H1 (cell line): ENCODE results near the gene STAC. TPM values are rescaled to one million over a fixed set of nuclear protein-coding genes. Genes with fewer than 3 reads are reported as not detected.
A peak's percentile ranks its signal among the peaks of the same experiment; 100 is the strongest.

ENCODE experiments used
- CTCF ChIA-PET: fragments of 300-600 bp; sonication (Branson Sonifier 250); formaldehyde crosslinking; loops from one replicate; lab custom pipeline; 2021; ENCODE audit not compliant: partially characterized antibody; lab: Charles Lee
- POLR2A ChIA-PET: fragments of 300-600 bp; sonication (Branson Sonifier 250); formaldehyde crosslinking; loops from one replicate; lab custom pipeline; 2021; ENCODE audit warnings: inconsistent platforms; ENCODE audit not compliant: partially characterized antibody; lab: Charles Lee
- DNase-seq, 2 experiments: peaks; one replicate each; pipeline versions ENCODE4 v3.0.0 to v3.0.0-alpha.2; 2010 to 2022; ENCODE audit warnings: low spot score in 2 of 2, low read depth in 1 of 2, mixed read lengths in 1 of 2
- FAIRE-seq: peaks from 2 replicates; lab custom pipeline; 2011; peaks lifted over from hg19 to GRCh38; lab: Jason Lieb, UNC
- H2AFZ ChIP-seq: 2 replicates; pipeline ENCODE4 v1.8.1; 2012; ENCODE audit warnings: low read length, inconsistent platforms
- H2AK5ac ChIP-seq: 2 replicates; pipeline ENCODE4 v1.6.1; 2013; ENCODE audit warnings: low read depth, low read length
- H2BK120ac ChIP-seq: replicated peaks from 2 replicates; pipeline ENCODE3; 2013; ENCODE audit warnings: low read depth, low read length, inconsistent platforms
- H2BK12ac ChIP-seq: 2 replicates; pipeline ENCODE4 v1.6.1; 2013; ENCODE audit warnings: low read depth, low read length
- H2BK15ac ChIP-seq: 2 replicates; pipeline ENCODE4 v1.6.1; 2013; ENCODE audit warnings: low read length
- H2BK20ac ChIP-seq: 2 replicates; pipeline ENCODE4 v1.6.1; 2013; ENCODE audit warnings: low read length
- H2BK5ac ChIP-seq: 2 replicates; pipeline ENCODE4 v1.6.1; 2013; ENCODE audit warnings: low read depth, low read length
- H3K14ac ChIP-seq: 2 replicates; pipeline ENCODE4 v1.6.1; 2013; ENCODE audit warnings: inconsistent platforms; ENCODE audit not compliant: insufficient read length
- H3K18ac ChIP-seq: 2 replicates; pipeline ENCODE4 v1.6.1; 2013; ENCODE audit warnings: low read length; ENCODE audit errors: extremely low read depth
- H3K23ac ChIP-seq: 2 replicates; pipeline ENCODE4 v1.6.1; 2013; ENCODE audit warnings: inconsistent platforms; ENCODE audit not compliant: insufficient read length
- H3K23me2 ChIP-seq: 2 replicates; pipeline ENCODE4 v1.6.1; 2013; ENCODE audit warnings: low read depth, low read length
- H3K27ac ChIP-seq: 2 replicates; pipeline ENCODE4 v1.6.1; 2011; ENCODE audit warnings: low read depth, low read length, inconsistent platforms
- H3K27me3 ChIP-seq, 4 experiments: replicated peaks in 1 of 4; 1 replicate in 1 of 4; 2 replicates in 3 of 4; pipeline versions ENCODE4 v1.6.1 to v1.8.1; 2011 to 2013; ENCODE audit warnings: low read length in 3 of 4, mild to moderate bottlenecking in 3 of 4, inconsistent platforms in 2 of 4, mixed read lengths in 2 of 4, moderate library complexity in 1 of 4; ENCODE audit not compliant: control insufficient read depth in 3 of 4, insufficient read depth in 3 of 4; ENCODE audit errors: extremely low read depth in 1 of 4
- H3K36me3 ChIP-seq, 4 experiments: 2 replicates each; pipeline versions ENCODE4 v1.6.1 to v1.8.1; 2011 to 2013; ENCODE audit warnings: mild to moderate bottlenecking in 4 of 4, low read length in 3 of 4, moderate library complexity in 2 of 4, control low read depth in 1 of 4, inconsistent platforms in 1 of 4; ENCODE audit not compliant: insufficient read depth in 4 of 4, control insufficient read depth in 2 of 4
- H3K4ac ChIP-seq: replicated peaks from 2 replicates; pipeline ENCODE3; 2013; ENCODE audit warnings: low read length, low read depth, mixed read lengths, inconsistent platforms; ENCODE audit not compliant: insufficient read length
- H3K4me1 ChIP-seq, 4 experiments: replicated peaks in 1 of 4; 1 replicate in 1 of 4; 2 replicates in 3 of 4; pipeline versions ENCODE4 v1.6.1 to v1.8.1; 2011 to 2013; ENCODE audit warnings: low read length in 3 of 4, inconsistent platforms in 2 of 4, mixed read lengths in 1 of 4; ENCODE audit not compliant: insufficient read depth in 4 of 4, control insufficient read depth in 3 of 4
- H3K4me2 ChIP-seq, 2 experiments: 2 replicates each; pipeline versions ENCODE4 v1.6.1 to v1.8.1; 2011 to 2013; ENCODE audit warnings: low read depth in 2 of 2, low read length in 2 of 2, control low read depth in 1 of 2, inconsistent platforms in 1 of 2, mild to moderate bottlenecking in 1 of 2; ENCODE audit not compliant: insufficient read depth in 1 of 2
- H3K4me3 ChIP-seq, 4 experiments: fragments of 200-600, 300-600 bp in 1 of 4; sonication (generic), shearing (Covaris generic), sonication (Bioruptor Twin) in 1 of 4; 2 replicates each; pipeline versions ENCODE4 v1.5.1 to v1.8.1; 2011 to 2016; ENCODE audit warnings: low read length in 4 of 4, low read depth in 3 of 4, control low read depth in 2 of 4, inconsistent platforms in 2 of 4, mild to moderate bottlenecking in 2 of 4, mixed read lengths in 1 of 4, moderate library complexity in 1 of 4; ENCODE audit not compliant: insufficient read depth in 2 of 4; ENCODE audit errors: extremely low read depth in 1 of 4
- H3K56ac ChIP-seq: replicated peaks from 2 replicates; pipeline ENCODE3; 2013; ENCODE audit warnings: low read depth, mild to moderate bottlenecking, mixed read lengths, low read length, inconsistent platforms; ENCODE audit not compliant: insufficient read length
- H3K79me1 ChIP-seq: 2 replicates; pipeline ENCODE4 v1.6.1; 2013; ENCODE audit warnings: low read depth, low read length, control low read depth
- H3K79me2 ChIP-seq, 2 experiments: 2 replicates each; pipeline versions ENCODE4 v1.6.1 to v1.8.1; 2012 to 2013; ENCODE audit warnings: low read length in 2 of 2, mild to moderate bottlenecking in 2 of 2, inconsistent platforms in 1 of 2; ENCODE audit not compliant: insufficient read depth in 2 of 2, control insufficient read depth in 1 of 2
- H3K9ac ChIP-seq, 4 experiments: replicated peaks in 1 of 4; 1 replicate in 1 of 4; 2 replicates in 3 of 4; pipeline versions ENCODE4 v1.6.1 to v1.8.1; 2011 to 2013; ENCODE audit warnings: low read depth in 3 of 4, low read length in 3 of 4, control low read depth in 2 of 4, mild to moderate bottlenecking in 2 of 4, moderate library complexity in 2 of 4, inconsistent platforms in 1 of 4; ENCODE audit errors: extremely low read depth in 1 of 4
- H3K9me3 ChIP-seq, 2 experiments: 2 replicates each; pipeline versions ENCODE4 v1.6.1 to v1.8.1; 2012 to 2013; ENCODE audit warnings: mild to moderate bottlenecking in 2 of 2, moderate library complexity in 2 of 2, control low read depth in 1 of 2, inconsistent platforms in 1 of 2, low read depth in 1 of 2, low read length in 1 of 2, mixed read lengths in 1 of 2; ENCODE audit not compliant: insufficient read depth in 2 of 2
- H4K20me1 ChIP-seq, 2 experiments: replicated peaks in 1 of 2; 2 replicates each; pipeline versions ENCODE3 to v1.8.1; 2011 to 2013; ENCODE audit warnings: inconsistent platforms in 2 of 2, low read length in 2 of 2, mild to moderate bottlenecking in 1 of 2; ENCODE audit not compliant: insufficient read depth in 2 of 2, control insufficient read depth in 1 of 2
- H4K5ac ChIP-seq: 2 replicates; pipeline ENCODE4 v1.6.1; 2013; ENCODE audit warnings: low read length, low read depth, mixed read lengths, inconsistent platforms; ENCODE audit not compliant: insufficient read length
- H4K8ac ChIP-seq: 2 replicates; pipeline ENCODE4 v1.8.0; 2013; ENCODE audit warnings: mild to moderate bottlenecking, moderate library complexity, low read length, inconsistent platforms; ENCODE audit not compliant: insufficient read depth; ENCODE audit errors: extremely low read depth
- H4K91ac ChIP-seq: replicated peaks from 2 replicates; pipeline ENCODE3; 2013; ENCODE audit warnings: low read length, mixed read lengths, inconsistent platforms; ENCODE audit not compliant: insufficient read length
- CBX8 ChIP-seq: fragments of 300-800, 300-1000 bp; sonication (generic); IDR thresholded peaks from 2 replicates; pipeline ENCODE4 v1.7.1; 2016; ENCODE audit warnings: low read depth, low read length, borderline replicate concordance
- EZH2 ChIP-seq: fragments of 200-600 bp; sonication (generic); IDR thresholded peaks from 2 replicates; pipeline ENCODE4 v1.7.1; 2012; ENCODE audit warnings: low read depth, mild to moderate bottlenecking, moderate library complexity, low read length, inconsistent platforms; ENCODE audit not compliant: severe bottlenecking
- FOSL1 ChIP-seq: IDR thresholded peaks from 2 replicates; pipeline ENCODE4 v1.6.1; 2011; ENCODE audit warnings: mild to moderate bottlenecking, low read depth, low read length, moderate library complexity; ENCODE audit not compliant: insufficient read depth
- RBBP5 ChIP-seq: IDR thresholded peaks from 2 replicates; pipeline ENCODE4 v1.7.1; 2012; ENCODE audit warnings: low read depth, mild to moderate bottlenecking, inconsistent platforms, low read length, moderate library complexity, borderline replicate concordance
- SIX5 ChIP-seq: IDR thresholded peaks from 2 replicates; pipeline ENCODE4 v1.6.1; 2011; ENCODE audit warnings: mild to moderate bottlenecking, low read depth, low read length
- SP2 ChIP-seq: IDR thresholded peaks from 2 replicates; pipeline ENCODE4 v1.6.1; 2012; ENCODE audit warnings: mild to moderate bottlenecking, low read length, inconsistent platforms
- TEAD4 ChIP-seq: IDR thresholded peaks from 2 replicates; pipeline ENCODE4 v1.6.1; 2012; ENCODE audit warnings: low read depth, low read length, inconsistent platforms, mixed read lengths
- USF2 ChIP-seq: IDR thresholded peaks from 2 replicates; pipeline ENCODE4 v1.6.1; 2011; ENCODE audit warnings: low read length, improper control_type of control experiment
- WGBS, 2 experiments: shearing (Covaris generic) in 1 of 2; methylation state at CpG; one replicate each; pipeline versions ENCODE4 v1.1.6 to v1.1.7; 2013 to 2015; ENCODE audit warnings: low lambda C conversion rate in 2 of 2, mixed read lengths in 2 of 2, inconsistent platforms in 1 of 2, low coverage in 1 of 2, missing lambda C conversion rate in 1 of 2; ENCODE audit not compliant: insufficient replicate concordance in 2 of 2, insufficient coverage in 1 of 2, insufficient read length in 1 of 2; ENCODE audit errors: extremely low coverage in 1 of 2, missing lambda C conversion rate in 1 of 2; 5-methylcytosine and 5-hydroxymethylcytosine counted together
- polyA plus RNA-seq, 7 experiments: library from polyadenylated mRNA; depleted of rRNA in 3 of 7; stranded (reverse) in 5 of 7; unstranded in 2 of 7; fragments of >200 nt in 5 of 7; fragments of 200-250 nt in 2 of 7; gene quantifications; 1 replicate in 5 of 7; 2 replicates in 1 of 7; 4 replicates in 1 of 7; pipeline versions ENCODE4 v1.2.1 to v1.2.3, GENCODE V29; 2011 to 2013; ENCODE audit warnings: missing spikeins in 2 of 7, mixed read lengths in 2 of 7
- total RNA-seq: library from RNA; stranded (reverse); fragmentation: NEBNext Ultra II Directional; extraction: Animal tissue kit (Norgen Biotek cat#: 25700); gene quantifications from 2 replicates; pipeline ENCODE4 v1.2.1, GENCODE V29; 2021

The STAC gene
- total and polyA plus RNA-seq, 2 of the 8 experiments (the other 6 are each of a cell fraction or from before 2014, with no cell fraction given) = 8.0 to 18.1 TPM

- H4K8ac ChIP-seq = no peak overlapping the region
- no peak for DNase-seq
- H2BK12ac ChIP-seq = no peak overlapping the region
- H3K27me3 ChIP-seq = no peaks in the 10 kb centered on the region
- no peak overlapping the region for H3K4me3 ChIP-seq
- no peak overlapping the region for H3K4me2 ChIP-seq
- no peak overlapping the region for H3K23ac ChIP-seq
- peak overlapping the region in 1 of 4 experiments; percentile 43; a peak in 1 of 7 replicates for H3K9ac ChIP-seq
- no peak overlapping the region for H2AK5ac ChIP-seq
- no peak overlapping the region for H2BK20ac ChIP-seq
- no peak overlapping the region for H4K91ac ChIP-seq
- H2BK120ac ChIP-seq = no peak overlapping the region
- H2BK15ac ChIP-seq = no peak overlapping the region
- H3K18ac ChIP-seq = no peak overlapping the region
- no peak overlapping the region for H3K4ac ChIP-seq
- no peaks in the 10 kb centered on the region for H3K36me3 ChIP-seq
- FAIRE-seq = no peak
- TF ChIP-seq FOSL1 (no peak), USF2 (no peak), CBX8 (no peak), TEAD4 (no peak), SIX5 (no peak), SP2 (no peak), RBBP5 (no peak), EZH2 (no peak)
- POLR2A ChIA-PET = interaction anchor here (1.1 kb wide), 1 partner anchor 13 kb away, joined by 3 read pairs; no protein-coding TSS in a partner anchor
- no peaks in the 10 kb centered on the region for H4K20me1 ChIP-seq
- CTCF ChIA-PET = interaction anchor here (0.8 to 1.4 kb wide), 6 partner anchors 10 to 270 kb away, joined by 3 to 4 read pairs (median 3); no protein-coding TSS in a partner anchor
- no peak overlapping the region for H3K56ac ChIP-seq
- H3K79me1 ChIP-seq = no peaks in the 10 kb centered on the region
- no peaks in the 10 kb centered on the region for H3K9me3 ChIP-seq
- WGBS, 2 experiments = 87% methylated on average over 1 of the region's 1 CpG; no CpG with 5 or more reads in 1 of the 2 experiments
- no peaks in the 10 kb centered on the region for H3K23me2 ChIP-seq
- H3K79me2 ChIP-seq = peaks cover 0 to 2% of the 10 kb centered on the region in 2 experiments; a peak in 1 of 4 replicates
- H2AFZ ChIP-seq = no peak overlapping the region
- H3K4me1 ChIP-seq = no peaks in the 10 kb centered on the region
- H3K14ac ChIP-seq = no peak overlapping the region
- no peak overlapping the region for H2BK5ac ChIP-seq
- no peak overlapping the region for H4K5ac ChIP-seq
- no peak overlapping the region for H3K27ac ChIP-seq
Observed at GRCh38 chr3:36393563-36393962, 13.3 kb downstream of the STAC start.
